ENCODE results near the gene PRKCE.

DNA sequence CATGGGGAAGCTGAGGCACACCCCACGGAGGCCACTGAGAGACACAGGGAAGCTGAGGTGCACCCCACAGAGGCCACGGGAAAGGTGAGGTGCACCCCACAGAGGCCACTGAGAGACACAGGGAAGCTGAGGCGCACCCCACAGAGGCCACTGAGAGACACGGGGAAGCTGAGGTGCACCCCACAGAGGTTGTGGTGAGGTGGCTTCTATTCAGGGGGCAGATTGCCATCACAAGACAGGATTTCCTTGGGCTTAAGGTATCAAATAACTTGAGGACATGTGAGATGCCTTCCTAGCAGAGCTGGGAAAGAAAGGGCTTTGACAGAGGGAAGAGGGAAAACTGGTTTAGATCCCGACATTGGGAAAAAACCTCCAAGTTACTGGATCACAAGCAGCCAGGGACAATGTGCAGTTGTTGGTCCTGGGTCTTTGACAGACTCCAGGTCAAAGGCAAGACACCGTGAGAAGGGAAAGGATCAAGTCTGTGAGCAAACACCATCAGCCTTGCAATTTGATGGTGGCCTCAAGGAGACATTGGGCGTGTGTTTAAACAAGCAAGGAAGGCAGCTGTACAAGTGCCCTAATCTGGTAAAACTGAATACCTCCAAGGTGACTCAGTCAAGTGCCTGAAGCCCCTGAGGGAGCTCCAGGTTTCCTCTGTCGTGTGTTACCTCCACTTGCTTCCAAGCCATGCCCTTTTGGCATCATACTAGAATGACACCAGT is 512.5 kb downstream of the PRKCE start:
- TF ChIP-seq, protein P1, sequence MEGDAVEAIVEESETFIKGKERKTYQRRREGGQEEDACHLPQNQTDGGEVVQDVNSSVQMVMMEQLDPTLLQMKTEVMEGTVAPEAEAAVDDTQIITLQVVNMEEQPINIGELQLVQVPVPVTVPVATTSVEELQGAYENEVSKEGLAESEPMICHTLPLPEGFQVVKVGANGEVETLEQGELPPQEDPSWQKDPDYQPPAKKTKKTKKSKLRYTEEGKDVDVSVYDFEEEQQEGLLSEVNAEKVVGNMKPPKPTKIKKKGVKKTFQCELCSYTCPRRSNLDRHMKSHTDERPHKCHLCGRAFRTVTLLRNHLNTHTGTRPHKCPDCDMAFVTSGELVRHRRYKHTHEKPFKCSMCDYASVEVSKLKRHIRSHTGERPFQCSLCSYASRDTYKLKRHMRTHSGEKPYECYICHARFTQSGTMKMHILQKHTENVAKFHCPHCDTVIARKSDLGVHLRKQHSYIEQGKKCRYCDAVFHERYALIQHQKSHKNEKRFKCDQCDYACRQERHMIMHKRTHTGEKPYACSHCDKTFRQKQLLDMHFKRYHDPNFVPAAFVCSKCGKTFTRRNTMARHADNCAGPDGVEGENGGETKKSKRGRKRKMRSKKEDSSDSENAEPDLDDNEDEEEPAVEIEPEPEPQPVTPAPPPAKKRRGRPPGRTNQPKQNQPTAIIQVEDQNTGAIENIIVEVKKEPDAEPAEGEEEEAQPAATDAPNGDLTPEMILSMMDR (conservative IDR thresholded peaks at IDR 0.05 in 1 of 2, IDR thresholded peaks at IDR 0.05 in 1 of 2; ENCODE audit: low read depth in 1 of 2, low read length in 2 of 2), result no peak
- TF ChIP-seq EZH2 (IDR thresholded peaks at IDR 0.05; ENCODE audit: low read length, missing control alignments), result no peak

Measured in fibroblast of lung (primary cell).